GM18858 (cell line): ENCODE results near the gene PCDHGC4.

ENCODE experiments used
- ATAC-seq: cut with Tn5 transposase; IDR thresholded peaks from one replicate; pipeline ENCODE4 v1.9.1; 2021; ENCODE audit not compliant: unreplicated experiment

Gene PCDHGC4

GRCh38 chr5:141528291-141528984 lies 43.6 kb downstream of the PCDHGC4 start:
- ATAC-seq, result no peak

GRCh38 chr5:141529002-141529401 lies 44.2 kb downstream of the PCDHGC4 start:
- ATAC-seq, result peak; percentile 50

GRCh38 chr5:141529873-141530272 lies 45.0 kb downstream of the PCDHGC4 start:
- ATAC-seq, result peak; percentile 50

- no peak for ATAC-seq
These were observed 47.9 kb downstream of the PCDHGC4 start for GRCh38 chr5:141532726-141533125.

- ATAC-seq, result no peak
These were observed 49.1 kb downstream of the PCDHGC4 start for GRCh38 chr5:141533897-141534296.

GRCh38 chr5:141534492-141535213 lies 49.8 kb downstream of the PCDHGC4 start:
- no peak for ATAC-seq
